Measurements from ENCODE around the gene ZNF608.
A peak's percentile ranks its signal among the peaks of the same experiment; 100 is the strongest.

ZNF608 gene

GRCh38 chr5:124736805-124737188, 9.6 kb downstream of the ZNF608 start:
- no peak for DNase-seq (ENCODE audit: low spot score)

GRCh38 chr5:124736082-124736804, 10.2 kb downstream of the ZNF608 start:
- no peak for DNase-seq (ENCODE audit: low spot score)

GRCh38 chr5:124735169-124735858, 11.1 kb downstream of the ZNF608 start:
- DNase-seq (ENCODE audit: low spot score) = no peak

GRCh38 chr5:124734574-124735168, 11.8 kb downstream of the ZNF608 start:
- no peak for DNase-seq (ENCODE audit: low spot score)

- DNase-seq (ENCODE audit: low spot score) = no peak
These were observed 13.1 kb downstream of the ZNF608 start for GRCh38 chr5:124733329-124733650.

- no peak for DNase-seq (ENCODE audit: low spot score)
These were observed 13.8 kb downstream of the ZNF608 start for GRCh38 chr5:124732428-124733328.

- no peak for DNase-seq (ENCODE audit: low spot score)
These were observed 16.1 kb downstream of the ZNF608 start for GRCh38 chr5:124730381-124730780.

GRCh38 chr5:124729720-124730359, 16.6 kb downstream of the ZNF608 start:
- no peak for DNase-seq (ENCODE audit: low spot score)

GRCh38 chr5:124728968-124729332, 17.5 kb downstream of the ZNF608 start:
- DNase-seq (ENCODE audit: low spot score) = no peak

- no peak for DNase-seq (ENCODE audit: low spot score)
These were observed 18.0 kb downstream of the ZNF608 start for GRCh38 chr5:124728331-124728967.

- no peak for DNase-seq (ENCODE audit: low spot score)
These were observed 19.6 kb downstream of the ZNF608 start for GRCh38 chr5:124726631-124727362.

GRCh38 chr5:124725622-124726258, 20.7 kb downstream of the ZNF608 start:
- no peak for DNase-seq (ENCODE audit: low spot score)

- DNase-seq (ENCODE audit: low spot score) = no peak
These were observed 21.4 kb downstream of the ZNF608 start for GRCh38 chr5:124725040-124725434.

GRCh38 chr5:124724357-124725039, 21.9 kb downstream of the ZNF608 start:
- DNase-seq (ENCODE audit: low spot score) = no peak

- no peak for DNase-seq (ENCODE audit: low spot score)
These were observed 25.2 kb downstream of the ZNF608 start for GRCh38 chr5:124721229-124721735.

- DNase-seq (ENCODE audit: low spot score) = no peak
These were observed 25.8 kb downstream of the ZNF608 start for GRCh38 chr5:124720593-124720992.

GRCh38 chr5:124719113-124719967, 27.1 kb downstream of the ZNF608 start:
- DNase-seq (ENCODE audit: low spot score) = no peak

GRCh38 chr5:124718380-124718789, 28.1 kb downstream of the ZNF608 start:
- peak; percentile 49 for DNase-seq (ENCODE audit: low spot score)
